Neural cell (in vitro differentiated cells): ENCODE results near the gene MAGEF1. TPM values are rescaled to one million over a fixed set of nuclear protein-coding genes. Genes with fewer than 3 reads are reported as not detected.

Experiments used
- H2AFZ ChIP-seq: fragments of 200-600, 300-800 bp; sonication (generic), shearing (Covaris generic); 2 replicates; pipeline ENCODE4 v1.6.0; 2014; ENCODE audit warnings: low read depth, mild to moderate bottlenecking, antibody characterized with exemption, low read length, moderate library complexity
- H3F3A ChIP-seq: fragments of 200-600 bp; shearing (Covaris generic); 2 replicates; pipeline ENCODE4 v1.6.1; 2016; ENCODE audit warnings: mild to moderate bottlenecking, moderate library complexity, mixed read lengths, antibody characterized with exemption, low read length; ENCODE audit not compliant: insufficient read depth, poor library complexity, severe bottlenecking
- H3K27ac ChIP-seq: fragments of 200-600, 300-800 bp; sonication (generic), shearing (Covaris generic); 2 replicates; pipeline ENCODE4 v1.5.1; 2014; ENCODE audit warnings: mild to moderate bottlenecking, low read length, moderate library complexity
- H3K27me3 ChIP-seq: fragments of 300-800, 200-600 bp; sonication (generic), shearing (Covaris generic); 2 replicates; pipeline ENCODE4 v1.6.0; 2014; ENCODE audit warnings: mild to moderate bottlenecking, low read depth, low read length, moderate library complexity; ENCODE audit not compliant: insufficient read depth
- H3K36me3 ChIP-seq: fragments of 300-800, 200-600 bp; sonication (generic), shearing (Covaris generic); 2 replicates; pipeline ENCODE4 v1.5.1; 2014; ENCODE audit warnings: mild to moderate bottlenecking, antibody characterized with exemption, low read length, moderate library complexity; ENCODE audit not compliant: insufficient read depth
- H3K4me2 ChIP-seq: fragments of 300-800, 200-600 bp; sonication (generic), shearing (Covaris generic); 2 replicates; pipeline ENCODE4 v1.6.0; 2014; ENCODE audit warnings: mild to moderate bottlenecking, low read length
- H3K4me3 ChIP-seq: fragments of 300-800, 200-600 bp; sonication (generic), shearing (Covaris generic); 2 replicates; pipeline ENCODE4 v1.5.1; 2014; ENCODE audit warnings: mild to moderate bottlenecking, low read length, moderate library complexity
- H3K79me2 ChIP-seq: fragments of 200-600 bp; shearing (Covaris generic); replicated peaks from 2 replicates; pipeline ENCODE4 v1.6.0; 2014; ENCODE audit warnings: mild to moderate bottlenecking, low read length, moderate library complexity; ENCODE audit not compliant: insufficient read depth
- H3K9ac ChIP-seq: fragments of 300-800, 200-600 bp; sonication (generic), shearing (Covaris generic); 2 replicates; pipeline ENCODE4 v1.6.1; 2016; ENCODE audit warnings: mild to moderate bottlenecking, low read length, mixed read lengths
- H3K9me2 ChIP-seq: fragments of 200-600 bp; shearing (Covaris generic); 2 replicates; pipeline ENCODE4 v1.6.1; 2016; ENCODE audit warnings: mild to moderate bottlenecking, low read length, mixed read lengths; ENCODE audit not compliant: insufficient read depth
- H3K9me3 ChIP-seq: fragments of 200-600, 300-800 bp; sonication (generic), shearing (Covaris generic); 2 replicates; pipeline ENCODE4 v1.6.1; 2016; ENCODE audit warnings: mild to moderate bottlenecking, mixed run types, low read length, moderate library complexity, mixed read lengths
- H4K20me1 ChIP-seq: fragments of 200-600 bp; shearing (Covaris generic); 2 replicates; pipeline ENCODE4 v1.6.1; 2016; ENCODE audit warnings: mild to moderate bottlenecking, mixed run types; ENCODE audit not compliant: insufficient read depth
- CTCF ChIP-seq: fragments of 450-650 bp; IDR thresholded peaks from 2 replicates; pipeline ENCODE4 v1.5.1; 2014; ENCODE audit warnings: antibody characterized with exemption, mild to moderate bottlenecking, moderate library complexity; ENCODE audit not compliant: poor library complexity, severe bottlenecking
- EP300 ChIP-seq: fragments of 450-650 bp; conservative IDR thresholded peaks from 2 replicates; pipeline ENCODE4 v1.6.1; 2014; ENCODE audit warnings: antibody characterized with exemption, mild to moderate bottlenecking, moderate library complexity; ENCODE audit not compliant: poor library complexity, severe bottlenecking
- EZH2 ChIP-seq: fragments of 200-600, 300-800 bp; shearing (Covaris generic), sonication (generic); IDR thresholded peaks from 2 replicates; pipeline ENCODE4 v1.6.1; 2014; ENCODE audit warnings: antibody characterized with exemption, low read length, borderline replicate concordance, mild to moderate bottlenecking; ENCODE audit not compliant: insufficient read depth, poor library complexity, severe bottlenecking
- MXI1 ChIP-seq: fragments of 450-650 bp; conservative IDR thresholded peaks from 2 replicates; pipeline ENCODE4 v1.6.1; 2014; ENCODE audit warnings: antibody characterized with exemption, mild to moderate bottlenecking; ENCODE audit not compliant: poor library complexity, severe bottlenecking
- POLR2AphosphoS5 ChIP-seq: IDR thresholded peaks from 2 replicates; pipeline ENCODE4 v1.6.1; 2012
- RAD21 ChIP-seq: fragments of 450-650 bp; conservative IDR thresholded peaks from 2 replicates; pipeline ENCODE4 v1.6.1; 2014; ENCODE audit warnings: antibody characterized with exemption, mild to moderate bottlenecking, moderate library complexity
- REST ChIP-seq: IDR thresholded peaks from 2 replicates; pipeline ENCODE4 v1.6.1; 2012; ENCODE audit warnings: borderline replicate concordance
- SMC3 ChIP-seq: fragments of 450-650 bp; conservative IDR thresholded peaks from 2 replicates; pipeline ENCODE4 v1.6.1; 2014; ENCODE audit warnings: antibody characterized with exemption, mild to moderate bottlenecking, moderate library complexity; ENCODE audit not compliant: poor library complexity
- TAF1 ChIP-seq: IDR thresholded peaks from 2 replicates; pipeline ENCODE4 v1.6.1; 2012; ENCODE audit warnings: low read depth
- polyA plus RNA-seq: library from polyadenylated mRNA; depleted of rRNA; stranded (reverse); fragments of >200 nt; gene quantifications from 2 replicates; pipeline ENCODE4 v1.2.3, GENCODE V29; 2014

The MAGEF1 gene
- polyA plus RNA-seq, 1 donor from 2014 or later: 103 TPM

- Histone ChIP-seq H2AFZ (no peak overlapping the region), H3K4me2 (no peak overlapping the region), H3K9ac (no peak overlapping the region), H3K36me3 (no peaks in the 10 kb centered on the region), H3K9me2 (no peaks in the 10 kb centered on the region), H3K9me3 (no peaks in the 10 kb centered on the region), H4K20me1 (no peaks in the 10 kb centered on the region), H3K79me2 (no peaks in the 10 kb centered on the region), H3K27ac (no peak overlapping the region), H3K4me3 (no peak overlapping the region), H3F3A (no peaks in the 10 kb centered on the region), H3K27me3 (no peaks in the 10 kb centered on the region)
- no peak for TF ChIP-seq CTCF
- TF ChIP-seq MXI1: no peak
- no peak for TF ChIP-seq RAD21
- TF ChIP-seq EZH2: no peak
- TF ChIP-seq POLR2AphosphoS5: no peak
- TF ChIP-seq SMC3: no peak
- no peak for TF ChIP-seq EP300
- no peak for TF ChIP-seq REST
- TF ChIP-seq TAF1: no peak
These were observed 4.2 kb upstream of the MAGEF1 start for GRCh38 chr3:184715943-184716621.

DNA sequence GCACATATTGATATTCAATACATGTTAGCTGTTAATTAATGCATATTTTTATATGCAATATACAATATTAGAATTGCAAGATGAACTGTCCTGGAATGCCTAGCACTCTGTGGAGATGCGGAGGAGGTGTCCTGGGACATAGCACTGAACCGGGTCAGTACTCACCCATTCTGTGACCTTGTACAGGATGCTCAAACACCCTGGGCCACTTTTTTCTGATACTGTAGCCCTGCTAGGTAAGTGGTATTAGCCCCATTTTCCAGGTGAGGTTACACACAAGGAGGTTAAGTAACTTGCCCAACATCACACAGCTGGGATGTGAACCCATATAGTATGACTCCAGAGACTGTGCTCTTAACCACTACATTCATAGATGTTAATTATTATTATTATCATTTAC is 1.7 kb upstream of the MAGEF1 start:
- Histone ChIP-seq H3K4me2 (no peak overlapping the region), H3K36me3 (no peaks in the 10 kb centered on the region), H3K27ac (no peak overlapping the region), H4K20me1 (no peaks in the 10 kb centered on the region), H3K79me2 (peaks cover 18% of the 10 kb centered on the region), H3K27me3 (no peaks in the 10 kb centered on the region), H3K9me2 (no peaks in the 10 kb centered on the region), H3F3A (no peaks in the 10 kb centered on the region), H3K9me3 (no peaks in the 10 kb centered on the region), H2AFZ (no peak overlapping the region), H3K4me3 (no peak overlapping the region), H3K9ac (no peak overlapping the region)
- no peak for TF ChIP-seq EZH2
- no peak for TF ChIP-seq RAD21
- no peak for TF ChIP-seq SMC3
- TF ChIP-seq MXI1: no peak
